CD4-positive, alpha-beta T cell (primary cell): ENCODE measurements around the gene TEDC1. TPM values are rescaled to one million over a fixed set of nuclear protein-coding genes. Genes with fewer than 3 reads are reported as not detected.
A peak's percentile ranks its signal among the peaks of the same experiment; 100 is the strongest.

ENCODE experiments used
- ATAC-seq: fragments of 200-7000 bp; cut with Tn5 transposase; one replicate; pipeline ENCODE4 v1.10.0; 2022; ENCODE audit warnings: mild to moderate bottlenecking; ENCODE audit not compliant: poor library complexity
- CTCF ChIA-PET: fragments of 350-600 bp; sonication (Branson Sonifier 250); formaldehyde crosslinking; loops from one replicate; lab custom pipeline; 2021; ENCODE audit warnings: antibody characterized with exemption, inconsistent platforms; lab: Charles Lee
- POLR2A ChIA-PET: fragments of 350-600 bp; sonication (Branson Sonifier 250); formaldehyde crosslinking; loops from one replicate; lab custom pipeline; 2021; ENCODE audit warnings: antibody characterized with exemption, inconsistent platforms; lab: Charles Lee
- DNase-seq, 14 experiments: peaks; one replicate each; pipeline ENCODE4 v3.0.0-alpha.2; 2013 to 2020; ENCODE audit warnings: mixed read lengths in 2 of 14
- H3K27ac ChIP-seq, 2 donors: one replicate each; pipeline versions ENCODE4 v1.5.1 to v1.7.0; 2013; ENCODE audit warnings: low read length in 2 of 2, low read depth in 1 of 2, mild to moderate bottlenecking in 1 of 2
- H3K27me3 ChIP-seq, 2 experiments: 1 replicate in 1 of 2; 2 replicates in 1 of 2; pipeline versions ENCODE4 v1.6.1 to v1.7.0; 2013; ENCODE audit warnings: low read length in 2 of 2, control low read depth in 1 of 2, mild to moderate bottlenecking in 1 of 2, moderate library complexity in 1 of 2; ENCODE audit not compliant: insufficient read depth in 2 of 2, control insufficient read depth in 1 of 2
- H3K36me3 ChIP-seq: one replicate; pipeline ENCODE4 v1.6.1; 2013; ENCODE audit warnings: low read length, control low read depth; ENCODE audit not compliant: insufficient read depth
- H3K4me1 ChIP-seq: one replicate; pipeline ENCODE4 v1.6.1; 2013; ENCODE audit warnings: low read length, control low read depth; ENCODE audit not compliant: insufficient read depth
- H3K4me3 ChIP-seq: one replicate; pipeline ENCODE4 v1.5.1; 2013; ENCODE audit warnings: mild to moderate bottlenecking, low read length, moderate library complexity
- H3K9me3 ChIP-seq, 2 experiments: 1 replicate in 1 of 2; 2 replicates in 1 of 2; pipeline versions ENCODE4 v1.6.1 to v1.7.0; 2013; ENCODE audit warnings: low read length in 2 of 2, mild to moderate bottlenecking in 2 of 2, control low read depth in 1 of 2, moderate library complexity in 1 of 2; ENCODE audit not compliant: control insufficient read depth in 1 of 2, insufficient read depth in 1 of 2
- H3K27ac Mint-ChIP-seq: one replicate; pipeline ENCODE4 v1.8.0; 2020; ENCODE audit warnings: mixed read lengths
- H3K27me3 Mint-ChIP-seq: one replicate; pipeline ENCODE4 v1.8.0; 2021; ENCODE audit warnings: mixed read lengths
- H3K36me3 Mint-ChIP-seq: one replicate; pipeline ENCODE4 v1.8.0; 2021; ENCODE audit warnings: low read depth, mixed read lengths
- H3K4me1 Mint-ChIP-seq: one replicate; pipeline ENCODE4 v1.8.0; 2021; ENCODE audit warnings: low read depth, mixed read lengths
- H3K4me3 Mint-ChIP-seq: one replicate; pipeline ENCODE4 v1.8.0; 2020; ENCODE audit warnings: mild to moderate bottlenecking, mixed read lengths
- H3K9me3 Mint-ChIP-seq: one replicate; pipeline ENCODE4 v1.8.0; 2020; ENCODE audit warnings: mixed read lengths
- intact Hi-C, 2 experiments: fragments of 100-400 bp; cut with DNase I in 1 of 2; cut with micrococcal nuclease in 1 of 2; formaldehyde crosslinking; loops; one replicate each; pipeline versions ENCODE4 v1.15.1 to v1.9.0; 2023 to 2025; cut with DNase I, micrococcal nuclease
- total RNA-seq, 174 experiments: library from RNA in 2 of 174; stranded (reverse) in 2 of 174; gene quantifications; one replicate each; pipeline ENCODE4 v1.2.3 and lab custom pipeline; 2021 to 2026
- TF ChIP-seq, protein P1 (sequence below): fragments of 200-600 bp; IDR thresholded peaks from one replicate; pipeline ENCODE4 v1.8.0; 2022; ENCODE audit warnings: antibody characterized with exemption, mild to moderate bottlenecking

Gene TEDC1
- total RNA-seq, 2 experiments from 2014 or later, result 102 to 108 TPM

DNA sequence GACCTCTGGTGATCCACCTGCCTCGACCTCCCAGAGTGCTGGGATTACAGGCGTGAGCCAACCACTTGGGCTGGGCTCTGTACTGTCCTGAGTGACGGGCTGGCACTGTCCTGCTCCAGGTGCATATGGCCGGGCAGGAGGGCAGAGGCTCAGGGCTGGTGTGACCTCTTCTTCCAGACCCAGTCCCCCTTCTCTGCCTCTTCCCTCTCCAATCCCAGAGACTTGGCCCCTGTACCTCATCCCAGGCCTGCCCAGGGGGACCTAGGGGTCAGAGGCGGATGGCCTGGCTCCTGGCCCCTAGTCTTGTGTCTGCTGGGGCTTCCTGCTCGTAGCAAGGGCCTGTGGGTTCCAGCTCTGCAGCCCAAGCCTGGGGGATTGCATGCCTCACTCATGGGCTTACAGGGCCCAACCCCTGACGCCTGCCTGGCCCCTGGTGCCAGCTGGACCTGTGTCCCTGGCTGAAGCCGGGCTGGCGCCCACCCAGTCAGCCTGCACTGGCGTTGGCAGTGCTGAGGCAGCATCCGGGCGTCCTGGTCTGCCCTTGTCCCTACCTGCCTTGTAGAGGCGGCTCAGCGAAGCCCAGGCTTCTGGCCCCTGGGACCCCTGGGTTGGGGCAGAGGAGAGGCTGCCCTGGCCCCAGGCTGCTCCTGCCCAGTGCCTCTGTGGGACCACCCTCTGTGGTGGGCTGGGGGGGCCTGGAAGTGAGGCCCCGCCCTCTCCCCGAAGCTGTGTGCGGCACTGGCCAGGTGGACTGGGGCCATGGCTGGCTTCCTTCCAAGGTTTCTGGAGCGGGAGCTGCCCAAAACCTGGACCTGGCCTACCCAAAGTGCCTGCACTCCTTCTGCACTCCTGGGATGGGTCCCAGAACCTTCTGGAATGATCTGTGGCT lies 4.3 kb downstream of the TEDC1 start:
- Mint-ChIP-seq H3K4me1 (peaks cover 5% of the 10 kb centered on the region), H3K27ac (no peak overlapping the region), H3K27me3 (no peaks in the 10 kb centered on the region), H3K36me3 (peaks cover 6% of the 10 kb centered on the region), H3K4me3 (no peak overlapping the region), H3K9me3 (no peaks in the 10 kb centered on the region)
- H3K4me1 ChIP-seq, result peaks cover 13% of the 10 kb centered on the region
- no peaks in the 10 kb centered on the region for H3K27me3 ChIP-seq
- CTCF ChIA-PET, result no interaction called here
- H3K9me3 ChIP-seq, result no peaks in the 10 kb centered on the region
- DNase-seq (peak in 1 of 14 experiments; percentile 47), ATAC-seq (no peak)
- H3K27ac ChIP-seq, result no peak overlapping the region
- intact Hi-C loops, result loop anchor here in 1 of 2 experiments (10.0 kb wide), 1 partner anchor 701 kb away; the partner anchor contains the start of gene AKT1
- peaks cover 13% of the 10 kb centered on the region for H3K36me3 ChIP-seq
- TF ChIP-seq, protein P1, sequence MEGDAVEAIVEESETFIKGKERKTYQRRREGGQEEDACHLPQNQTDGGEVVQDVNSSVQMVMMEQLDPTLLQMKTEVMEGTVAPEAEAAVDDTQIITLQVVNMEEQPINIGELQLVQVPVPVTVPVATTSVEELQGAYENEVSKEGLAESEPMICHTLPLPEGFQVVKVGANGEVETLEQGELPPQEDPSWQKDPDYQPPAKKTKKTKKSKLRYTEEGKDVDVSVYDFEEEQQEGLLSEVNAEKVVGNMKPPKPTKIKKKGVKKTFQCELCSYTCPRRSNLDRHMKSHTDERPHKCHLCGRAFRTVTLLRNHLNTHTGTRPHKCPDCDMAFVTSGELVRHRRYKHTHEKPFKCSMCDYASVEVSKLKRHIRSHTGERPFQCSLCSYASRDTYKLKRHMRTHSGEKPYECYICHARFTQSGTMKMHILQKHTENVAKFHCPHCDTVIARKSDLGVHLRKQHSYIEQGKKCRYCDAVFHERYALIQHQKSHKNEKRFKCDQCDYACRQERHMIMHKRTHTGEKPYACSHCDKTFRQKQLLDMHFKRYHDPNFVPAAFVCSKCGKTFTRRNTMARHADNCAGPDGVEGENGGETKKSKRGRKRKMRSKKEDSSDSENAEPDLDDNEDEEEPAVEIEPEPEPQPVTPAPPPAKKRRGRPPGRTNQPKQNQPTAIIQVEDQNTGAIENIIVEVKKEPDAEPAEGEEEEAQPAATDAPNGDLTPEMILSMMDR, result no peak
- POLR2A ChIA-PET, result no interaction called here
- no peak overlapping the region for H3K4me3 ChIP-seq

DNA sequence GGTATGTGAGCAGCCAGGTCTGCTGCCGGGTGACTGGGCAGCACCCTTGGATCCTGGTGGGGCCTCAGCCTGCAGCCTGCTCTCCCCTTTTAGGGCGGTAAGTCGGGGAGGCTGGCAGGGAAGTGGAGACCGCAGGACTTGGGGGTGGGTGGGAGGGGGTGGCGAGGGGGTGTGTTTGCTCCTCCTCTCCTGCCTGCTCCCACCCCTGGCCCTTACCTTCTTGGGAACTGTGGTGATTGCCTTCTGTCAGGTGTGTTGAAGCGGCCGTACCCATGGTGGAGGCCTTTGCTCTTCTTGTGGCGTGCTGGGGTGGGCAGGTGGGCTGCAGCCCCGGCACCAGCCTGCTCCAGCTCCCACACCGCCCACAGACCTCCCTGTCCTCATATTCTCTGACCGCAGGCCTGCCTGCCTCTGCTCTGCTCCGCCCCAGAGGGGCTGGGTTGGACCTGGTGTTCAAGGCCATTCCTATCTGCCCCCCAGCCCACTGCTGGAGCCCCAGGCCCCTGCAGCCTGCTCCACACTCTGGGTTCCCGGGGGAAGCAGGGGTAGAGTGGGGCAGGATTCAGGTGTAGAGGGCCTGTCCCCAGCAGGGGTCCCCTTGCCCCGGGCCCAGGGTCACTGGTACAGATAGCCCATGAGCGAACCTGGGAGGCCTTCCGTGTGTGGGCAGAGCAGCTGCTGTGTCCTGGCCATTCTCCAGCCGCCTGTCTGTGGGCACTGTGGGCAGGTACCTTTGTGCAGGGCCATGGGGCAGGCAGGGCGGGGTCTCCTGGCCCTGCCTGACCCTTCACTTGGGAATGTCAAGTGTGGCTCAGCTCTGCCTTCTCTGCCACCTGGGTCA lies 5.2 kb downstream of the TEDC1 start:
- POLR2A ChIA-PET, result no interaction called here
- Histone ChIP-seq H3K27ac (no peak overlapping the region), H3K27me3 (no peaks in the 10 kb centered on the region), H3K9me3 (no peaks in the 10 kb centered on the region), H3K4me1 (peaks cover 13% of the 10 kb centered on the region), H3K36me3 (peaks cover 13% of the 10 kb centered on the region), H3K4me3 (no peak overlapping the region)
- DNase-seq, result peak in 1 of 14 experiments; percentile 40
- no peak overlapping the region for H3K27ac Mint-ChIP-seq
- CTCF ChIA-PET, result no interaction called here
- no peaks in the 10 kb centered on the region for H3K4me1 Mint-ChIP-seq
- H3K36me3 Mint-ChIP-seq, result no peaks in the 10 kb centered on the region
- no peaks in the 10 kb centered on the region for H3K9me3 Mint-ChIP-seq
- intact Hi-C loops, result loop anchor here in 1 of 2 experiments (10.0 kb wide), 1 partner anchor 701 kb away; the partner anchor contains the start of gene AKT1
- H3K27me3 Mint-ChIP-seq, result no peaks in the 10 kb centered on the region
- no peak overlapping the region for H3K4me3 Mint-ChIP-seq
- no peak for ATAC-seq
- TF ChIP-seq, protein P1, result no peak

DNA sequence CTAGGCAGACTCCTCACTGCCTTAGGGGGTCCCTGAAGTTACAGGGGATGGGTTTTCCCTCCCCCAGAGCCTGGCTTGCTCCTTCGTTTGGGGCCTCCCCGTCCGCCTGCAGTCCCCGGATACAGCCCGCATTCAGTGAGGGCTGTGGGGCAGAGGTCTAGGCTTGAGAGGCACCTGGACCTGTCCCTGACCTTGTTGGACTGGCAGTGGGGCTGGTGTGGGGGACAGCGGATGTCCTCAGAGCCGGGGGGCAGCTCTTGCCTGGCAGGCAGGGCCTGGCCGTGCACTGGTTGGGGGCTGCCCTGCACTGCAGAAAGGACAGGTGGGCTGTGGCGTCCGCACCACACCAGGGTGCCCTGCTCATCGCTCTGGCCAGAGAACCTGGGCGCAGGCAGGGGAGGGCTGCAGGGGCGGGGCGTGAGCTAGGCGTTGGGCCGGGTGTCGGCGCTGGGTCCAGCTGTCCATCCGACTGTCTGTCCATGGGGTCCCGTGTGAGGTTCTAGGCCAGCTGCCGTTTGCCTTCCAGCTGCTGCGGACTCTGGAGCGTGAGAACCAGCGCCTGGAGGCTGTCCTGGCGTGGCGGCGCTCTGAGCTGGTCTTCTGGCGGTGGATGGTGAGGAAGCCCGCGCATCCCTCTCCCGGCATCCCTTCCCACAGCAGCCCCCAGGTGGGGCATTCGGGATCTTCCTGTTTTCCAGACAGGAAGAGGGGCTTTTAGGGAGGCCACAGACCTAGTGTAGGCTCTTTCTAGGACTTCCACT lies 6.0 kb downstream of the TEDC1 start:
- no peaks in the 10 kb centered on the region for H3K4me1 Mint-ChIP-seq
- H3K4me3 ChIP-seq, result no peak overlapping the region
- TF ChIP-seq, protein P1, result no peak
- no peak overlapping the region for H3K4me3 Mint-ChIP-seq
- H3K36me3 ChIP-seq, result peaks cover 13% of the 10 kb centered on the region
- H3K27ac Mint-ChIP-seq, result no peak overlapping the region
- H3K27me3 Mint-ChIP-seq, result no peaks in the 10 kb centered on the region
- H3K36me3 Mint-ChIP-seq, result no peaks in the 10 kb centered on the region
- peaks cover 6% of the 10 kb centered on the region for H3K4me1 ChIP-seq
- ATAC-seq, result no peak
- no peaks in the 10 kb centered on the region for H3K9me3 ChIP-seq
- intact Hi-C loops, result loop anchor here in 1 of 2 experiments (10.0 kb wide), 1 partner anchor 702 kb away; the partner anchor contains the start of gene AKT1
- CTCF ChIA-PET, result no interaction called here
- DNase-seq, result peak in 1 of 14 experiments; percentile 38
- H3K27ac ChIP-seq, result no peak overlapping the region
- no peaks in the 10 kb centered on the region for H3K27me3 ChIP-seq
- no peaks in the 10 kb centered on the region for H3K9me3 Mint-ChIP-seq
- POLR2A ChIA-PET, result no interaction called here
